ENCODE measurements around the gene PDE2A.
A peak's percentile ranks its signal among the peaks of the same experiment; 100 is the strongest.

PDE2A gene

GRCh38 chr11:72684236-72684912 lies 10.2 kb upstream of the PDE2A start:
- DNase-seq (ENCODE audit: low read depth), result peak; percentile 45

GRCh38 chr11:72683782-72684200 lies 9.6 kb upstream of the PDE2A start:
- DNase-seq (ENCODE audit: low read depth), result no peak

- no peak for DNase-seq (ENCODE audit: low read depth)
These were observed 8.6 kb upstream of the PDE2A start for GRCh38 chr11:72682858-72683243.

- DNase-seq (ENCODE audit: low read depth), result no peak
These were observed 8.1 kb upstream of the PDE2A start for GRCh38 chr11:72682238-72682857.

GRCh38 chr11:72681226-72682153 lies 7.3 kb upstream of the PDE2A start:
- no peak for DNase-seq (ENCODE audit: low read depth)

- no peak for DNase-seq (ENCODE audit: low read depth)
These were observed 6.5 kb upstream of the PDE2A start for GRCh38 chr11:72680624-72681158.

GRCh38 chr11:72679869-72680268 lies 5.6 kb upstream of the PDE2A start:
- DNase-seq (ENCODE audit: low read depth), result no peak

GRCh38 chr11:72678524-72678923 lies 4.3 kb upstream of the PDE2A start:
- DNase-seq (ENCODE audit: low read depth), result no peak

GRCh38 chr11:72676861-72677341 lies 2.7 kb upstream of the PDE2A start:
- no peak for DNase-seq (ENCODE audit: low read depth)

GRCh38 chr11:72675221-72675620 lies 999 bp upstream of the PDE2A start:
- no peak for DNase-seq (ENCODE audit: low read depth)

- DNase-seq (ENCODE audit: low read depth), result no peak
These were observed 809 bp downstream of the PDE2A start for GRCh38 chr11:72673284-72673942.

- DNase-seq (ENCODE audit: low read depth), result no peak
These were observed 1.5 kb downstream of the PDE2A start for GRCh38 chr11:72672597-72673238.

- no peak for DNase-seq (ENCODE audit: low read depth)
These were observed 2.8 kb downstream of the PDE2A start for GRCh38 chr11:72671152-72672099.

- DNase-seq (ENCODE audit: low read depth), result no peak
These were observed 4.2 kb downstream of the PDE2A start for GRCh38 chr11:72670041-72670440.

GRCh38 chr11:72669527-72669926 lies 4.7 kb downstream of the PDE2A start:
- DNase-seq (ENCODE audit: low read depth), result no peak

- DNase-seq (ENCODE audit: low read depth), result no peak
These were observed 5.4 kb downstream of the PDE2A start for GRCh38 chr11:72668629-72669347.

- DNase-seq (ENCODE audit: low read depth), result no peak
These were observed 8.2 kb downstream of the PDE2A start for GRCh38 chr11:72665911-72666472.

- no peak for DNase-seq (ENCODE audit: low read depth)
These were observed 12.2 kb downstream of the PDE2A start for GRCh38 chr11:72662036-72662435.

- DNase-seq (ENCODE audit: low read depth), result no peak
These were observed 12.7 kb downstream of the PDE2A start for GRCh38 chr11:72661486-72661885.
